IMR-90 (cell line): ENCODE measurements around the gene C12orf75. TPM values are rescaled to one million over a fixed set of nuclear protein-coding genes. Genes with fewer than 3 reads are reported as not detected.

Experiments used
- ATAC-seq: fragments of 200-7000 bp; cut with Tn5 transposase; 2 replicates; pipeline ENCODE4 v1.9.1; 2020; ENCODE audit warnings: low read depth, mild to moderate bottlenecking, moderate library complexity
- BruUV-seq: library from RNA; stranded (reverse); fragments of 400-500 nt; replicated peaks from 2 replicates; lab custom pipeline; 2021; lab: Mats Ljungman, UMichigan
- CTCF ChIA-PET: fragments of 300-600 bp; formaldehyde crosslinking; extraction: SDS; loops from one replicate; lab custom pipeline; 2021; ENCODE audit warnings: antibody characterized with exemption; lab: Yijun Ruan, JAX
- POLR2A ChIA-PET: fragments of 300-600 bp; sonication (Branson Sonifier 250); formaldehyde crosslinking; loops from one replicate; lab custom pipeline; 2022; ENCODE audit warnings: antibody characterized with exemption; ENCODE audit not compliant: unreplicated experiment; lab: Charles Lee
- DNase-seq: peaks from one replicate; pipeline ENCODE4 v3.0.0; 2013
- H2AFZ ChIP-seq: replicated peaks from 2 replicates; pipeline ENCODE3; 2013; ENCODE audit warnings: low read length, mild to moderate bottlenecking; ENCODE audit not compliant: poor library complexity
- H2AK5ac ChIP-seq: 2 replicates; pipeline ENCODE4 v1.6.1; 2013; ENCODE audit warnings: low read depth, low read length, inconsistent platforms
- H2AK9ac ChIP-seq: replicated peaks from 2 replicates; pipeline ENCODE3; 2013; ENCODE audit warnings: mild to moderate bottlenecking, low read depth, low read length, moderate library complexity; ENCODE audit not compliant: poor library complexity
- H2BK120ac ChIP-seq: 2 replicates; pipeline ENCODE4 v1.6.1; 2013; ENCODE audit warnings: low read depth, low read length, inconsistent platforms
- H2BK15ac ChIP-seq: 3 replicates; pipeline ENCODE4 v1.6.1; 2013; ENCODE audit warnings: low read depth, low read length, inconsistent platforms
- H2BK20ac ChIP-seq: 2 replicates; pipeline ENCODE4 v1.6.1; 2013; ENCODE audit warnings: low read depth, mild to moderate bottlenecking, inconsistent platforms, low read length, moderate library complexity
- H2BK5ac ChIP-seq: 2 replicates; pipeline ENCODE4 v1.6.1; 2013; ENCODE audit warnings: mild to moderate bottlenecking, low read depth, low read length, inconsistent platforms; ENCODE audit not compliant: poor library complexity, severe bottlenecking
- H3K14ac ChIP-seq: replicated peaks from 2 replicates; pipeline ENCODE4 v1.6.1; 2013; ENCODE audit warnings: low read depth, low read length, inconsistent platforms
- H3K18ac ChIP-seq: 2 replicates; pipeline ENCODE4 v1.6.1; 2013; ENCODE audit warnings: low read depth, low read length, control low read depth
- H3K23ac ChIP-seq: 2 replicates; pipeline ENCODE4 v1.6.1; 2013; ENCODE audit warnings: low read depth, low read length, inconsistent platforms
- H3K27ac ChIP-seq: 2 replicates; pipeline ENCODE4 v1.5.1; 2013; ENCODE audit warnings: mild to moderate bottlenecking, control low read depth, low read length; ENCODE audit not compliant: insufficient read depth
- H3K27me3 ChIP-seq: 2 replicates; pipeline ENCODE4 v1.6.1; 2013; ENCODE audit warnings: low read length; ENCODE audit not compliant: control insufficient read depth, insufficient read depth
- H3K36me3 ChIP-seq: 2 replicates; pipeline ENCODE4 v1.6.1; 2013; ENCODE audit warnings: low read length, mixed read lengths; ENCODE audit not compliant: control insufficient read depth, insufficient read depth
- H3K4ac ChIP-seq: 2 replicates; pipeline ENCODE4 v1.6.1; 2013; ENCODE audit warnings: low read depth, low read length, inconsistent platforms
- H3K4me1 ChIP-seq: 2 replicates; pipeline ENCODE4 v1.6.1; 2013; ENCODE audit warnings: low read length, mixed read lengths; ENCODE audit not compliant: control insufficient read depth, insufficient read depth
- H3K4me2 ChIP-seq: 2 replicates; pipeline ENCODE4 v1.6.1; 2013; ENCODE audit warnings: low read depth, mild to moderate bottlenecking, control low read depth, low read length, moderate library complexity
- H3K4me3 ChIP-seq: 2 replicates; pipeline ENCODE4 v1.5.1; 2013; ENCODE audit warnings: low read depth, mild to moderate bottlenecking, control low read depth, low read length, moderate library complexity; ENCODE audit not compliant: insufficient read depth
- H3K56ac ChIP-seq: 2 replicates; pipeline ENCODE4 v1.6.1; 2013; ENCODE audit warnings: low read length, inconsistent platforms; ENCODE audit not compliant: insufficient read depth; ENCODE audit errors: extremely low read depth
- H3K79me1 ChIP-seq, 2 experiments: 2 replicates each; pipeline ENCODE4 v1.6.1; 2013; ENCODE audit warnings: low read length in 2 of 2, inconsistent platforms in 1 of 2, low read depth in 1 of 2
- H3K9ac ChIP-seq: 2 replicates; pipeline ENCODE4 v1.6.1; 2013; ENCODE audit warnings: low read depth, low read length, control low read depth
- H3K9me1 ChIP-seq: 2 replicates; pipeline ENCODE4 v1.6.1; 2013; ENCODE audit warnings: low read length, inconsistent platforms; ENCODE audit not compliant: insufficient read depth
- H3K9me3 ChIP-seq: 2 replicates; pipeline ENCODE4 v1.6.1; 2013; ENCODE audit warnings: low read length; ENCODE audit not compliant: control insufficient read depth, insufficient read depth
- H4K20me1 ChIP-seq: 2 replicates; pipeline ENCODE4 v1.6.1; 2013; ENCODE audit warnings: low read length, inconsistent platforms; ENCODE audit not compliant: insufficient read depth
- H4K5ac ChIP-seq: 2 replicates; pipeline ENCODE4 v1.6.1; 2013; ENCODE audit warnings: mild to moderate bottlenecking, low read depth, low read length, control low read depth
- H4K8ac ChIP-seq, 2 experiments: 2 replicates each; pipeline ENCODE4 v1.6.1; 2013; ENCODE audit warnings: low read depth in 2 of 2, low read length in 2 of 2, control low read depth in 1 of 2, inconsistent platforms in 1 of 2
- H4K91ac ChIP-seq: 2 replicates; pipeline ENCODE4 v1.6.1; 2013; ENCODE audit warnings: low read depth, low read length, inconsistent platforms; ENCODE audit not compliant: insufficient read depth
- CEBPB ChIP-seq: IDR thresholded peaks from 2 replicates; pipeline ENCODE4 v1.6.1; 2012; ENCODE audit warnings: low read depth, low read length, improper control_type of control experiment
- NFE2L2 ChIP-seq: fragments of 150-350 bp; IDR thresholded peaks from 2 replicates; pipeline ENCODE4 v1.6.1; 2016; ENCODE audit warnings: low read depth, mild to moderate bottlenecking, low read length
- RAD21 ChIP-seq: IDR thresholded peaks from 2 replicates; pipeline ENCODE4 v1.6.1; 2012; ENCODE audit warnings: low read length, improper control_type of control experiment
- WGBS, 2 experiments: methylation state at CpG; one replicate each; pipeline versions ENCODE4 v1.1.5 to v1.1.7; 2013; ENCODE audit warnings: missing lambda C conversion rate in 2 of 2; ENCODE audit not compliant: insufficient read length in 1 of 2; ENCODE audit errors: extremely low coverage in 2 of 2; 5-methylcytosine and 5-hydroxymethylcytosine counted together
- dilution Hi-C: fragments of 300-500 bp; cut with HindIII; formaldehyde crosslinking; loops from one replicate; pipeline ENCODE4 v1.14.3; 2018; ENCODE audit warnings: low sequenced_read_pairs; ENCODE audit not compliant: unreplicated experiment
- in situ Hi-C: fragments of 300-500 bp; cut with MboI; formaldehyde crosslinking; loops from 3 replicates; pipeline ENCODE4 v1.14.3; 2019; ENCODE audit warnings: low sequenced_read_pairs, inconsistent platforms, mixed read lengths
- intact Hi-C: fragments of 100-400 bp; cut with micrococcal nuclease; formaldehyde crosslinking; loops from 2 replicates; pipeline ENCODE4 v1.10.0; 2022
- polyA plus RNA-seq, 3 experiments: library from polyadenylated mRNA; depleted of rRNA; stranded (reverse); fragments of >200 nt; gene quantifications; 2 replicates each; pipeline ENCODE4 v1.2.3, GENCODE V29; 2012; ENCODE audit warnings: low replicate concordance in 1 of 3
- total RNA-seq: library from RNA; depleted of rRNA; stranded (reverse); fragments of >200 nt; gene quantifications from 2 replicates; pipeline ENCODE4 v1.2.3, GENCODE V29; 2012

The C12orf75 gene
- total and polyA plus RNA-seq, 2 of the 4 experiments (the other 2 are of a cell fraction), result 145 to 278 TPM

DNA sequence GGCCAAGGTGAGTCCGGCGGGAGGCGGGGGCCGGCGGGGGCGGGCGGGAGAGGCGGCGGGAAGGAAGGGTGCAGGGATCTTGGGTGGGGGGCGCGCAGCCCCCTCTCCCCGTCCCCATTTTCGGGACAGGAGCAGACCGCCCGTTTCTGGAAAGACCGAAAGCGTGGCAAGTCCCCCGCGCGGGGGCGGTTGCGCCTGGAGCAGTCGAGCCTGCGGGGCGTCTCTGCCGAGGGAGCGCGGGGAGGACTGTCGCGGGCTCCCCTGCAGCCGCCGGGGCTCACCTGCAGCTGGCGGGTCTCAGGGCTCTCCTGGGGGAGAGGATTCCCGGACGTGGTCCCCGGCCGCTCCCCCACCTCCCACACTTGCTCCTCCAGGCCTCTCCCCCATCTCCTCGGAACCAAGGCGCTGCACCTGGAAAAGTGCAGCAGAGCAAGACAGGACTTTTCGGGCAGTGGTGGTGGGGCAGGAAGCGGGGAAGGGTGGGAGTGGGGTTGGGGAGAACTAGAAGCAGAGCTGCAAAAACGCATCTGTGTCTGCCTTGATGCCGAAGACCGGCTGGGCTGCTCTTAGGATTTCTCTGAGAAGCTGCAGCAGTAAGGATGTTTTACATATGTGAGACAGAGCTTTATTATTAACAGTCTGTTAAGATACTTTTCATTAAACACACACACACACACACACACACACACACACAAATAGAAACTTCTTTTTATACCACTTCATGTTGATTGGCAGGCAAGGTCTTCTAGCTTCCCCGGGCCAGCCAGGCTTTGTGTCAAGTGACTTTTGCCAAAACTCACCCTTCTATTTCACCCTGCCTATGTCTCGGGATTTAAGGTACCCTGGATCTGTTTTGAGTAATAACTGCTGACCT is 677 bp downstream of the C12orf75 start:
- DNase-seq, result no peak
- peak overlapping the region; percentile 54; the same call in 1 of the 2 replicates for H2BK20ac ChIP-seq
- CTCF ChIA-PET, result interaction anchor here (0.6 to 0.7 kb wide), 3 partner anchors 37 to 466 kb away, joined by 3 to 4 read pairs (median 3); no protein-coding TSS in a partner anchor
- no peaks in the 10 kb centered on the region for H3K36me3 ChIP-seq
- 0% methylated on average over 3 of the region's 46 CpGs; no CpG with 5 or more reads in 1 of the 2 experiments for WGBS, 2 experiments
- peak overlapping the region; percentile 82 for H4K91ac ChIP-seq
- peak overlapping the region; percentile 41; the same call in 1 of the 2 replicates for H4K5ac ChIP-seq
- POLR2A ChIA-PET, result interaction anchor here (0.7 to 0.9 kb wide), 2 partner anchors 19 to 77 kb away, joined by 3 to 9 read pairs; no protein-coding TSS in a partner anchor
- peak overlapping the region; percentile 77 for H2BK5ac ChIP-seq
- H3K9ac ChIP-seq, result peak overlapping the region; percentile 90
- H3K23ac ChIP-seq, result peak overlapping the region; percentile 83
- H3K4ac ChIP-seq, result peak overlapping the region; percentile 89
- peak overlapping the region; percentile 86 for H2AK5ac ChIP-seq
- H3K27me3 ChIP-seq, result no peaks in the 10 kb centered on the region
- no peaks in the 10 kb centered on the region for H3K9me3 ChIP-seq
- peak overlapping the region; percentile 66 for H3K18ac ChIP-seq
- BruUV-seq, result no TSS peak
- H2BK15ac ChIP-seq, result peak overlapping the region; percentile 80; the same call in 1 of the 3 replicates
- in situ Hi-C loops, result no loop called here
- H4K8ac ChIP-seq, result peak overlapping the region; percentile 15 to 64; a peak in 3 of 4 replicates
- H3K79me1 ChIP-seq, result peaks cover 5 to 19% of the 10 kb centered on the region in 2 experiments; a peak in 2 of 4 replicates
- H3K4me1 ChIP-seq, result peaks cover 20% of the 10 kb centered on the region
- H3K56ac ChIP-seq, result peak overlapping the region; percentile 81; the same call in 1 of the 2 replicates
- peak overlapping the region; percentile 86 for H3K14ac ChIP-seq
- dilution Hi-C loops, result no loop called here
- H2AK9ac ChIP-seq, result peak overlapping the region; percentile 84
- H3K4me3 ChIP-seq, result peak overlapping the region; percentile 96
- H2BK120ac ChIP-seq, result peak overlapping the region; percentile 83
- peak; percentile 25 for ATAC-seq
- H3K9me1 ChIP-seq, result peaks cover 7% of the 10 kb centered on the region; the same call in 1 of the 2 replicates
- peak overlapping the region; percentile 98 for H3K4me2 ChIP-seq
- intact Hi-C loops, result loop anchor here (1.0 to 5.0 kb wide), 3 partner anchors 36 to 96 kb away; no protein-coding TSS in a partner anchor
- H2AFZ ChIP-seq, result peak overlapping the region; percentile 69
- H4K20me1 ChIP-seq, result peaks cover 14% of the 10 kb centered on the region; the same call in 1 of the 2 replicates
- H3K27ac ChIP-seq, result peak overlapping the region; percentile 91
- TF ChIP-seq NFE2L2 (no peak), CEBPB (no peak), RAD21 (0 out of 2 replicates have a peak, but pooled peaks have one; percentile 13)
